ENCODE data around the gene ARHGEF38. TPM values are rescaled to one million over a fixed set of nuclear protein-coding genes. Genes with fewer than 3 reads are reported as not detected.

Gene ARHGEF38, protein sequence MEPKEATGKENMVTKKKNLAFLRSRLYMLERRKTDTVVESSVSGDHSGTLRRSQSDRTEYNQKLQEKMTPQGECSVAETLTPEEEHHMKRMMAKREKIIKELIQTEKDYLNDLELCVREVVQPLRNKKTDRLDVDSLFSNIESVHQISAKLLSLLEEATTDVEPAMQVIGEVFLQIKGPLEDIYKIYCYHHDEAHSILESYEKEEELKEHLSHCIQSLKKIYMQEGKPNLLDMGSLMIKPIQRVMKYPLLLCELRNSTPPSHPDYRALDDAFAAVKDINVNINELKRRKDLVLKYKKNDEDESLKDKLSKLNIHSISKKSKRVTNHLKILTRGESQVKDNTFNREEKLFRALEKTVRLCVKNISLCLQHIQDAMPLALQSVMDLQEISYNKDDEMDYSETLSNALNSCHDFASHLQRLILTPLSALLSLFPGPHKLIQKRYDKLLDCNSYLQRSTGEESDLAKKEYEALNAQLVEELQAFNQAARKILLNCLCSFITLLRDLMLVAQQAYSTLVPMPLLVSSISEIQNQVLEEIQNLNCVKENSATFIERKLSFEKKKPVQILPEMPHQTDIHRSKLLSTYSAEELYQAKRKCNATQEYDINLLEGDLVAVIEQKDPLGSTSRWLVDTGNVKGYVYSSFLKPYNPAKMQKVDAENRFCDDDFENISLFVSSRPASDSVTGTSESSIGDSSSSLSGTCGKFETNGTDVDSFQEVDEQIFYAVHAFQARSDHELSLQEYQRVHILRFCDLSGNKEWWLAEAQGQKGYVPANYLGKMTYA
- not detected in 2 replicates for total RNA-seq
- long read RNA-seq, partial matches to known transcripts, result 0 of 2 reads
- long read RNA-seq, other reads (novel, unspliced or antisense), result 2 of 2 reads

DNA sequence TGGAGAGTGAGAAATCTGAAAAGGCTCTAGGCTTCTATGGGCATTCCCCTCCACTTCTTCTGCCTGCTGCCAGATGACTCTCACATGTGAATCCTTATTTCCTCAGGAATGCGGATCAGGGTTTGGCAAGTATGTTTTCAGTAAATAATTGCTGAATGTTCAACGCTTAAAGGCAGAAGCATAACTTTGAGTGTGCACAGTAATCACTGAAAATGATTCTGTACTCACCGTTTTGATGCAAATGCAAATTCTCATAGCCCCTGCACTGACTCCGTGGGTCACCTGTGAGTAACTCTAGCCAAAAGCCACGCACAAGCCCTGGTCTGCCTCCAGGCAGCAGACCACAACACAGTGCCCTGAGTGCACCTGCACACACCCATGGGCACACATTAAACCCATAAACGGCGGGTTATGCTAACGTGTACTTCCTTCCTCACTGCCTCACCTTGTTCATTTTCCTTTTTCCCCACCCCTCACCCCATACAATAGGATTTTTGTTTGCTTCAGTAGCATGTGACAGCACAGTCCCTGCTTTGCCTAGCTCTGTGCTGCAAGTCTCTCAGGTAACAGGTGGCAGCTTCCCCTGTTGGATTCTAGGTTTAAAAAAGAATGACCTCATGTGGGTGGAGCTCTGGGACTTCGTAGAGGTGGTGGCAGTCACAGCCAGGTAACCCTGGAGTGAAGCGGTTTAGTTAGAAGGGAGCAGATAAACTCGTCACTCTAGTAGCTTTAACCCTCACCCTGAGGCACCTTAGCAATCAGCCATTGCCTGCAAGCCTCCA, at the start of gene ARHGEF38:
ARHGEF38 (plus strand) TSS at position 656 of the 782 bp plus-strand sequence. CDS start 146 bp downstream, outside the sequence.
- no peaks in the 10 kb centered on the region for H3K36me3 Mint-ChIP-seq (ENCODE audit: low read depth)
- H3K4me3 Mint-ChIP-seq, result no peak within 1 kb of the TSS
- peaks cover 51% of the 10 kb centered on the region for H3K27me3 Mint-ChIP-seq (ENCODE audit: low read depth)
- TF ChIP-seq, protein P1, sequence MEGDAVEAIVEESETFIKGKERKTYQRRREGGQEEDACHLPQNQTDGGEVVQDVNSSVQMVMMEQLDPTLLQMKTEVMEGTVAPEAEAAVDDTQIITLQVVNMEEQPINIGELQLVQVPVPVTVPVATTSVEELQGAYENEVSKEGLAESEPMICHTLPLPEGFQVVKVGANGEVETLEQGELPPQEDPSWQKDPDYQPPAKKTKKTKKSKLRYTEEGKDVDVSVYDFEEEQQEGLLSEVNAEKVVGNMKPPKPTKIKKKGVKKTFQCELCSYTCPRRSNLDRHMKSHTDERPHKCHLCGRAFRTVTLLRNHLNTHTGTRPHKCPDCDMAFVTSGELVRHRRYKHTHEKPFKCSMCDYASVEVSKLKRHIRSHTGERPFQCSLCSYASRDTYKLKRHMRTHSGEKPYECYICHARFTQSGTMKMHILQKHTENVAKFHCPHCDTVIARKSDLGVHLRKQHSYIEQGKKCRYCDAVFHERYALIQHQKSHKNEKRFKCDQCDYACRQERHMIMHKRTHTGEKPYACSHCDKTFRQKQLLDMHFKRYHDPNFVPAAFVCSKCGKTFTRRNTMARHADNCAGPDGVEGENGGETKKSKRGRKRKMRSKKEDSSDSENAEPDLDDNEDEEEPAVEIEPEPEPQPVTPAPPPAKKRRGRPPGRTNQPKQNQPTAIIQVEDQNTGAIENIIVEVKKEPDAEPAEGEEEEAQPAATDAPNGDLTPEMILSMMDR (conservative IDR thresholded peaks at IDR 0.05), result no peak
- H3K9me3 Mint-ChIP-seq, result no peaks in the 10 kb centered on the region
- DNase-seq (ENCODE audit: low read depth, low spot score), result no peak
- no peaks in the 10 kb centered on the region for H3K4me1 Mint-ChIP-seq
- no peak within 1 kb of the TSS for H3K27ac Mint-ChIP-seq (ENCODE audit: unreplicated experiment)

DNA sequence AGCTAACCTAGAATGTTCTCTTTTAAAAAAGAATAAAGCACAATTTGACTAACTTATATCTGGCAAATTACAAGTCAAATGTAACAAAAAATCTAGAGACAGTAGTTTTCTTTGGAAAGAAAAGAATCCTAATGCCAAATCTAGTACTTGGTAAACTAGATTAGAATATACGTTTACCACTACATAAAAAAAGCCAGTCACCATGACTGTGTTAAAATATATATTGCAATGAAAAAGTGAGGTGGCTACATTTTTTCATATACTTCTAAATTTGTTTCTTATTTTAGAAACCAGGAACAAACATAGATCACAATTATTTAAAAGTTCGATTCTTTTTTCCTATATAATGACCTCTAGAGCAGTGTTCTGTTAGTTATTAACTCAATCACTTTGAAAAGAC, 48.9 kb upstream of the ARHGEF38 start:
- no peaks in the 10 kb centered on the region for H3K4me1 Mint-ChIP-seq
- H3K27me3 Mint-ChIP-seq (ENCODE audit: low read depth), result no peaks in the 10 kb centered on the region
- H3K4me3 Mint-ChIP-seq, result no peak overlapping the region
- DNase-seq (ENCODE audit: low read depth, low spot score), result no peak
- TF ChIP-seq, protein P1 (conservative IDR thresholded peaks at IDR 0.05), result no peak
- H3K36me3 Mint-ChIP-seq (ENCODE audit: low read depth), result no peaks in the 10 kb centered on the region
- H3K27ac Mint-ChIP-seq (ENCODE audit: unreplicated experiment), result no peak overlapping the region
- H3K9me3 Mint-ChIP-seq, result no peaks in the 10 kb centered on the region

DNA sequence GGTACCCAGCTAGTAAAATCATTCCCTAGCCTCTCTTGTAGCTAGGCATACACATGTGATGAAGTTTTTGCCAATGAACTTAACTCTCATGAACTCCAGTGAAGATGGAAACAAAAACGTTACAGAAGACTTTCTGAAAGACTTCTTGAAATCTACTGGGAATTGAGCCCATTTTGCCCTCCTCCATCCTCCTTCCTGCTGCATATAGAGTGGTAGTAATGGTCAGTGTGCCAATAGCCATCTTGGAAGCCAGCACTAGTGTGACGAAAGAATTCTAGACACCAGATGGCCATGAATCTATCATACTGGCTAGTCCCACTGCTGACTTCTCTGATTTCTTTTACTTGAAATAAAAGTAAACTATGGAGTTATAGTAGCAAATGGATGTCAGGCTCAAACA, 47.7 kb upstream of the ARHGEF38 start:
- Mint-ChIP-seq H3K4me1 (no peaks in the 10 kb centered on the region), H3K36me3 (ENCODE audit: low read depth) (no peaks in the 10 kb centered on the region), H3K27me3 (ENCODE audit: low read depth) (peaks cover 2% of the 10 kb centered on the region), H3K9me3 (no peaks in the 10 kb centered on the region), H3K27ac (ENCODE audit: unreplicated experiment) (no peak overlapping the region), H3K4me3 (no peak overlapping the region)
- TF ChIP-seq, protein P1 (conservative IDR thresholded peaks at IDR 0.05), result no peak
- no peak for DNase-seq (ENCODE audit: low read depth, low spot score)

DNA sequence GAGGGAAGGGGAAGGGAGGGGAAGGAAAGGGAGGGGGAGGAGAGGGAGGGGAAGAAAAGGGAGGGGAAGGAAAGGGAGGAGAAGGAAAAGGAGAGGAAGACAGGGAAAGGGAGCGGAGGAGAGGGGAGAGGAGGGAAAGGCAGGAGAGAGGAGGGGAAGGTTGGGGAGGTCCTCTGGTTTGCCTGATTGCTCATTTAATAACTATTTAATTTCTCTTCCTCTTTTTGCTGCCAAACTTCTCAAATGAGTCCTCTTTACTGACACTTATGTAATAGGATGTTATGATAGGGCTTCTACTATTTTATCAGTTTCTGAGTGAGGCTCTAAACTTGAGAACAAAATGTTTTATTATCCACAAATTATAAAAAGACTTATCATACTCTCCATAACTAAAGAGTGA, 43.1 kb upstream of the ARHGEF38 start:
- Mint-ChIP-seq H3K36me3 (ENCODE audit: low read depth) (peaks cover 2% of the 10 kb centered on the region), H3K9me3 (peaks cover 4% of the 10 kb centered on the region), H3K4me1 (no peaks in the 10 kb centered on the region), H3K27ac (ENCODE audit: unreplicated experiment) (no peak overlapping the region), H3K4me3 (no peak overlapping the region), H3K27me3 (ENCODE audit: low read depth) (peaks cover 29% of the 10 kb centered on the region)
- TF ChIP-seq, protein P1 (conservative IDR thresholded peaks at IDR 0.05), result no peak
- no peak for DNase-seq (ENCODE audit: low read depth, low spot score)

DNA sequence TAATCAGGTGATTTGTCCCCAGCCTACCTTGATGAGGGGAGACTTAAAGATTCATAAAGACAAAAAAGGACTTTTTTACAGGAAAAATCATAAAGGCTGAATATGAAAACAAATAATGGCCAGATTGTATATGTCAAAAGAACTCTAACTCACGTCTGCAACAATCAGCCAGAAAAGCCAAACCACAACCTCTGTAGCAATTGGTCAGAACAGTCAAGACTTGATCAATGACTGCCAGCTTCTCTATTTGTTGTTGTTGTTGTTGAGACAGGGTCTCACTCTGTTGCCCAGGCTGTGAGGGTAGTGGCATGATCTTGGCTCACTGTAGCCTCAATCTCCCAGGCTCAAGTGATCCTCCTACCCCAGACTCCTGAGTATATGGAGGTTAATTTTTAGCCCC, 42.7 kb upstream of the ARHGEF38 start:
- no peak for DNase-seq (ENCODE audit: low read depth, low spot score)
- Mint-ChIP-seq H3K36me3 (ENCODE audit: low read depth) (peaks cover 2% of the 10 kb centered on the region), H3K27ac (ENCODE audit: unreplicated experiment) (no peak overlapping the region), H3K4me3 (no peak overlapping the region), H3K9me3 (peaks cover 4% of the 10 kb centered on the region), H3K27me3 (ENCODE audit: low read depth) (peaks cover 33% of the 10 kb centered on the region), H3K4me1 (no peaks in the 10 kb centered on the region)
- TF ChIP-seq, protein P1 (conservative IDR thresholded peaks at IDR 0.05), result no peak

Measured in neural crest cell (in vitro differentiated cells).